Renal pelvis (tissue), 4 donors: ENCODE data around the gene WDR20. TPM values are rescaled to one million over a fixed set of nuclear protein-coding genes. Genes with fewer than 3 reads are reported as not detected.
"Not testable (repeated sequence)": the region's sequence is repeated elsewhere in the genome, so short reads cannot be mapped to it uniquely, and the experiment has no call there.

ENCODE experiments used
- DNase-seq: peaks from one replicate; pipeline ENCODE4 v3.0.0-alpha.2; 2013
- polyA plus RNA-seq, 3 donors: library from polyadenylated mRNA; unstranded; fragments of 120-200 nt; gene quantifications; one replicate each; pipeline ENCODE4 v1.2.1, GENCODE V29; 2013; ENCODE audit not compliant: insufficient read length in 3 of 3

The WDR20 gene
- polyA plus RNA-seq, 3 donors = 27.8 to 35.1 (median 33.4) TPM

DNA sequence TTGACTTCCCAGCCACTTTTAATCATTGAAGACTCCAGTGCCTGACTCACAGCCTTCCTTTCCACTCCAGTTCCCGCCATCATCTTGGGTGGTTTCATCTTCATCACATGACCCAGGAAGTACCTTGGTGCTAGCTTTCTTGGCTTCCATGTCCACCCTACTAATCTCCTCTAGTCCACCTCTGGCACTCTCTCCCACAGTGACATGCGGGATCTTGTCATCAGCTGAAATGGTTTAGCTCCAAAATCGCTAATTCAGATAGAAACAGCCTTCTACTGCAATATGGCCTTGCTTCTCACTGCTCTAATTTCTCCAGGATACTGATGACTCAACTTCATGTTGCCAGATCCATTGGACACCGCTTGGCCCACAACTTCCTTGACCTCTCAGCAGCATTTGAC is 24.5 kb downstream of the WDR20 start:
- no peak for DNase-seq

DNA sequence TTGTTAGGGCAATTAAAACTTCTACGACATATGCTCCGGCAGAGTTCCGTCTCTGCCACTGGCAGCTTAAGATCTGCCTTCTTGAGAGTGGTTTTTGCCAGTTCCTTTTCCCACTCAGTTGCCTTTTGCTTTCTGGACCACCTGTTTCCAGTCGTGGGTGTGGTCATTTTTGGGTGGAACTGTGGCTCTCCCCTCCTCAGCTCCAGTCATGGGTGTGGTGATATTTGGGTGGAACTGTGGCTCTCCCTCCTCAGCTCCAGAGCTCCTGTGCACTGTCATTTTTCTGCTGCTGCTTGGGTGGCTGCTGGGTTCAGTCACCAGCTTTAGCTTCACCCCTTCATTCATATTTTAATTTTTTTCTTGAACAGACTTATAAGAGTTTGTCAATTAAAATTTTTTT is 25.3 kb downstream of the WDR20 start:
- no peak for DNase-seq

GRCh38 chr14:102170061-102170460 is 30.4 kb downstream of the WDR20 start:
- no peak for DNase-seq

DNA sequence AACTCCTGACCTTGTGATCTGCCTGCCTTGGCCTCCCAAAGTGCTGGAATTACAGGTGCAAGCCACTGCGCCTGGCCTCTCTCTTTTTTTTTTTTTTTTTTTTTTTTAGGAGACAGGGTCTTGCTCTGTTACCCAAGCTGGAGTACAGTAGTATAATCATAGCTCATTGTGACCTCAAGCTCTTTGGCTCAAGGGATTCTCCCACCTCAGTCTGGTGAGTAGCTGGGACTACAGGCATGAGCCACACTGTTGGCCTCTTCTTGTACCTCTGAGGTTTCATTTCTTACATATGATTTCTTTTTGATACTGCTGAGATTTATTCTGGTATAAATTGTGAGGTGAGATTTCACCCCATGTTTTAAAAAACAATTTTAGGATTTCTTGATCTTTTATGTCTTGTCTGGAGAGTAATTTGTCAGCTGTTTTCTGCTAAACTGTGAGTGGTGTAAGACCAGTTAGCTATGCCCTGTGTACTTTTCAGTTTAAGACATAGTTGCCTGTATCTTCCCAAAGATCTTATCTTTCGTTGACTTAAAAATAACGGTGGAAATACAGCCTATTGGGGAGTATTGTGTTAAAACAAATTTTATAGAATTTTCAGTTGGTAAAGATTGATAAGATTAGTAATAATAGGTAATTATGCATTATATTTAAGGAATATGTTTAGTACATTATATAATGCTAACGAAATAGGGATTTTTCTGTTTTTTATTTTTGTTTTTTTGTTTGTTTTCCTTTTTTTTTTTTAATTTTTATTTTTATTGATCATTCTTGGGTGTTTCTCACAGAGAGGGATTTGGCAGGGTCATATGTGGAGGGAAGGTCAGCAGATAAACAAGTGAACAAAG is 31.7 kb downstream of the WDR20 start:
- DNase-seq = no peak

GRCh38 chr14:102172021-102172272 is 32.2 kb downstream of the WDR20 start:
- DNase-seq = not testable (repeated sequence)

DNA sequence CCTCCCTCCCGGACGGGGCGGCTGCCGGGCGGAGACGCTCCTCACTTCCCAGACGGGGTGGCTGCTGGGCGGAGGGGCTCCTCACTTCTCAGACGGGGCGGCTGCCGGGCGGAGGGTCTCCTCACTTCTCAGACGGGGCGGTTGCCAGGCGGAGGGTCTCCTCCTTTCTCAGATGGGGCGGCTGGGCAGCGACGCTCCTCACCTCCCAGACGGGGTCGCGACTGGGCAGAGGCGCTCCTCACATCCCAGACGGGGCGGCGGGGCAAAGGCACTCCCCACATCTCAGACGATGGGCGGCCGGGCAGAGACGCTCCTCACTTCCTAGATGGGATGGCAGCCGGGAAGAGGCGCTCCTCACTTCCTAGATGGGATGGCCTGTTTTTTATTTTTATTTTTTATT is 33.0 kb downstream of the WDR20 start:
- not testable (repeated sequence) for DNase-seq

DNA sequence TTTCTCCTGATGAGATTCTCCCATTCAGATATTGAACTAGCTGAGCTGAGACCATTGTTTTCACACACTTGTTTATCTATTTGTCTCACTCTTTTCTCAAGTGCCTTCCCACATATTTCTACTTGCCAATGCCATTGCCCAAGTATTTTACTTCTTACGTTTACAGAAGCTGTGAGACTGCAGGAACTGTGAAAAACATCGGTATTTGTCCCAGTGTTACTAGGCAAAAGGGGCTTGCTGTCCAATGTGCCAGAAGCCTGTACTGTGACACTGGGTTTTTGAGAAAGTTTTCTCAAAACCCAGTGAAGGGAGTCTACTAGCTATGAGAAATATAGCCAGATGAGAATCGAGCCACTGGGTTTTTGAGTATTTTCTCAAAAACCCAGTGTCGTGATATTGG is 37.5 kb downstream of the WDR20 start:
- no peak for DNase-seq

DNA sequence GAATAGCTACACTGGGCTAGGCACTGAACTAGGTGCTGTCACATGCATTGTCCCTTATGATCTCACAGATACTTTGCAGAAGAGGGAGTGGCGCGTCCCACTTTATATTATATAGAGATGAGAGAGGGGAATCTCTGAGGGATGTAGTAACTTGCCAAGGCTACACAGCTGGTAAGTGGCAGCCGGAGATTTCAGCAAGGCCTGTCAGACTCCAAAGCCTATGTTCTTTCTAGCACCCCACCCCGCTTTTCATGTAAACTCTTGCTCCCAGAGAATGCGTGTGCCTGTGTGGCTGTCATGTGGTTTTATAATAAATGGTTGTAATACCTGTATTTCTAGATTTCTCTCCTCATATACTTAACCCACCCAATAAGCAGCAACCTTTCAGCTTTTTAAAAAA is 39.1 kb downstream of the WDR20 start:
- no peak for DNase-seq

DNA sequence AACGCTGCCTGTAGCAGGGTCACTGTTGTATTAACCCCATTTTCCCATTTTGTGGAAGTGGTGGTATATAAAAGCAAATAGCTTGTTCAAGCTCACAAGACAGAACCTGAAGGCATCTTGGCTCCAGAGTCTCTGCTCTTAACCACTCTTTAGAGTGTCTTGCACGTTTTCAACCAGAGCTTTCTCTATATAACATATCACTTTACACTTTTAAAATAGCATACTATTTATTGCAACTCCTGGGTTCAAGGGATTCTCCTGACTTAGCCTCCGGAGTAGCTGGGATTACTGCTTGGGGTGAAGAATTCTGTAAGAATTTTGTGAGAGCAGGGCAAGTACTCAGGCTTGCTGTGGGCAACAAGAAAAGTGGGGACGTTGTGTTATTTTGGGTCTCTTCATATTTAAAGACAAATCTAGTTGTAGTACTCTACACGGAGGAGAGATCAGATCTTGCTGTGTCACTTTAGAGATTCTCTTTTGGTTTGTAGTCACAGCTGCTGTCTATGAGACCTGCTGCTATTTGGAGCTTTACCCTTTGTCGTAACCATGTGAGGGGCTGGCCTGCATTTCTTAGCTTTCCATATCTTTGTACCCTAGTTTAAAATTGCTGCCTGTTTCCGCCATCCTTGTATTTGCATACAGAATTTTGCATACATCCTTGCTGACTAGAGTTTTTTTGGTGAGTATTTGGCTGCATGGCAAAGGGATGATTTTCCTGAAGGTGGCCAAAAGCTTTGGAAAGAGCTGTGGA is 40.7 kb downstream of the WDR20 start:
- no peak for DNase-seq

DNA sequence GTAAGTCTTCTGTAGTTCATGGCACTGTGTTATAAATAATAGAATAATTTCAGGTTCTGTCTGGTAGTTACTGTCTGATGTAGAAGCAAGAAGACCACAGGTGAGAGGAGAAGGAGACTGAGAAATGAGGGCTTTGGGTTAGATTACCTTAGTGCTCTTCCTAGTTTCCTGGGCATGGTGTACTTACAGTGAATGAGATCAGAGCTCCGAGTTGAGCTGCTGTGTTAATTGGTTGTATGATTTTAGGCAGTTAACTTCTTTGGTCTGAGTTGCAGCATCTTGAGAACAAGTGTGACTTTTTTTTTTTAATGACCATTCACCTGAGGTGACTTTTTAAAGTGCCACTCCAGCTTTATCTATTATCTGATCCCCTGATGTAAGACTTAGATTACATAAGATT is 41.5 kb downstream of the WDR20 start:
- DNase-seq = no peak

DNA sequence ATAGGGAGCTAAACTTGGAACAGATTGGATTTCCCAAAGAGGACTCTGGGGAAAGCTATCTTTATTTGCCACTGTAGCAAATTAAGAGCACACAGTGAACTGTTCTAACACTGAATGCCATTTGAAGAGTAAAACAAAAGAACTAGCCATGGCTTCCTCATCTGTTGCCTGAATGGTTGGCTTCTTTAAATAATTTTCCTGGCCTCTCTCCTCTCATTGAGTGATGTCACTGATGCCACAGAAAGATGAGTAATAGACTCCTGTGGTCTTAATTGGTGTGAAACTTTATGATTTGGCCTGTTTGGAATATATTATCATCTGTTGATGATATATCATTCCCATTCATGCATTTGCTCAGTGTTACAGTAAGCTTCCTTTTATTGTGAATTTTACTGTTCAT is 42.5 kb downstream of the WDR20 start:
- no peak for DNase-seq

GRCh38 chr14:102182936-102183619 is 43.4 kb downstream of the WDR20 start:
- no peak for DNase-seq

GRCh38 chr14:102183886-102184285 is 44.2 kb downstream of the WDR20 start:
- DNase-seq = no peak

- no peak for DNase-seq
Observed at GRCh38 chr14:102184316-102185035, 44.8 kb downstream of the WDR20 start.

- DNase-seq = no peak
Observed at GRCh38 chr14:102185360-102185759, 45.7 kb downstream of the WDR20 start.

GRCh38 chr14:102187044-102187443 is 47.3 kb downstream of the WDR20 start:
- DNase-seq = no peak

DNA sequence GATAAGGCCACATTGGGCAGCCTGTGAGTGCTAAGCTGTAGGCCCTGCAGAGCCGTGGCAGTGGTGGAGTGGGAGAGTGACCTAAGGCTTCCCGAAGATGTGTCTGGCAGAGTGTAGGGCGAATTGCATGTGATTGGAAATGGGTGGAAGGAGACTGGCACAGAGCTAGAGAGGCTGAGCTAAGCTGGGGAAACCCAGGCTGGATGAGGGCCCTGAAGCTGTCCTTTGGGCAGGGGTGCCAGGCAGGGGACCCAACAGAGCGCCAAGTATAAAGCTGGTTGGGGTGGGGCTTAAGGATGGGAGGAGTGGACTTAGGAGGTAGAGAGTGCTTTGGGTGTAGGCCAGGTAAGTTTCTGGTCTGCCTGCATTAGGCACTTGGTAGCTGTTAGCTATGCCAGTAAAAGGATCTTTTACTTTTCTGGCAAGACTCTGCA is 47.9 kb downstream of the WDR20 start:
- no peak for DNase-seq

GRCh38 chr14:102188187-102188586 is 48.5 kb downstream of the WDR20 start:
- no peak for DNase-seq

- DNase-seq = no peak
Observed at GRCh38 chr14:102189874-102190273, 50.2 kb downstream of the WDR20 start.

- no peak for DNase-seq
Observed at GRCh38 chr14:102192840-102193502, 53.3 kb downstream of the WDR20 start.

GRCh38 chr14:102194856-102195255 is 55.2 kb downstream of the WDR20 start:
- DNase-seq = no peak

DNA sequence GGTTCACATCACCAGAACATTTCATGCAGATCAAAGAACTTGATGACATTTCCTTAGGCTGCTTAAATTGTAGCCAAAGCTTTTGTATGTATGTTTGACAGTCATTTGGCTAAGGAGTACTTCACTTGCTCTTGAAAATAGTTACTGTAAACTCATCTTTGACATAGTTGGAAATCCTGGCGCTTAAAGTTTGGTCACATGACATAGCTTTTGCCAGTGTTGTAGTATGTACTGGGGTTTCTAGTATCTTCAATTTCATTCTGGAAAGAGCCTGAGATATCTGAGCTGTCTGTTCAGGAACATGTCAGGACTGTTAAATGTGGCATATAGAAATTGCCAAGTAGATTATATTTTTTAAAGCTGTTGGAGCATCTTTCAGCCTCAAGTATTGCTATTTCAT is 55.7 kb downstream of the WDR20 start:
- no peak for DNase-seq
